HEK293 (cell line): ENCODE results near the gene EFNA2.

ENCODE experiments used
- CTCF ChIA-PET: fragments of 350-600 bp; formaldehyde crosslinking; extraction: SDS; loops from one replicate; lab custom pipeline; 2021; ENCODE audit warnings: antibody characterized with exemption; lab: Yijun Ruan, JAX
- POLR2A ChIA-PET: fragments of 300-600 bp; formaldehyde crosslinking; extraction: SDS; loops from one replicate; lab custom pipeline; 2020; ENCODE audit warnings: antibody characterized with exemption, inconsistent platforms; lab: Yijun Ruan, JAX
- H3K27ac ChIP-seq: fragments of 200-500 bp; sonication (Bioruptor generic); 2 replicates; pipeline ENCODE4 v1.5.1; 2014; ENCODE audit warnings: low read depth, low read length, control low read depth, inconsistent platforms; ENCODE audit errors: extremely low read depth
- H3K36me3 ChIP-seq, 2 experiments: fragments of 200-500 bp in 1 of 2; sonication (Bioruptor generic) in 1 of 2; 1 replicate in 1 of 2; 2 replicates in 1 of 2; pipeline ENCODE4 v1.5.1; 2014 to 2017; ENCODE audit warnings: inconsistent platforms in 2 of 2, low read length in 2 of 2; ENCODE audit not compliant: control insufficient read depth in 2 of 2, insufficient read depth in 1 of 2
- H3K4me1 ChIP-seq: fragments of 200-500 bp; sonication (Bioruptor generic); 2 replicates; pipeline ENCODE4 v1.5.1; 2014; ENCODE audit warnings: mild to moderate bottlenecking, low read length, inconsistent platforms; ENCODE audit not compliant: control insufficient read depth, insufficient read depth
- H3K4me3 ChIP-seq: 2 replicates; pipeline ENCODE4 v1.5.1; 2011; ENCODE audit warnings: low read depth, mild to moderate bottlenecking, control low read depth, low read length, moderate library complexity
- H3K9me3 ChIP-seq: fragments of 200-500 bp; sonication (Bioruptor generic); 2 replicates; pipeline ENCODE4 v1.5.1; 2014; ENCODE audit warnings: low read depth, low read length, inconsistent platforms; ENCODE audit not compliant: control insufficient read depth, insufficient read depth
- CTCF ChIP-seq: fragments of 450-650 bp; formaldehyde crosslinking; IDR thresholded peaks from 2 replicates; pipeline ENCODE4 v1.5.1; 2016; ENCODE audit warnings: missing biosample characterization, missing genetic modification characterization
- EGR2 ChIP-seq: fragments of 450-650 bp; formaldehyde crosslinking; IDR thresholded peaks from 2 replicates; pipeline ENCODE4 v1.5.1; 2016; ENCODE audit warnings: low read depth, missing biosample characterization, missing genetic modification characterization
- GLIS1 ChIP-seq: fragments of 450-650 bp; formaldehyde crosslinking; IDR thresholded peaks from 2 replicates; pipeline ENCODE4 v1.5.1; 2016; ENCODE audit warnings: missing biosample characterization, missing genetic modification characterization
- GLIS2 ChIP-seq: fragments of 450-650 bp; formaldehyde crosslinking; IDR thresholded peaks from 2 replicates; pipeline ENCODE4 v1.5.1; 2016; ENCODE audit warnings: missing biosample characterization, missing genetic modification characterization
- PATZ1 ChIP-seq: fragments of 450-650 bp; formaldehyde crosslinking; IDR thresholded peaks from 2 replicates; pipeline ENCODE4 v1.5.1; 2016; ENCODE audit warnings: missing biosample characterization, missing genetic modification characterization
- WT1 ChIP-seq: fragments of 450-650 bp; formaldehyde crosslinking; IDR thresholded peaks from 2 replicates; pipeline ENCODE4 v1.5.1; 2016; ENCODE audit warnings: missing biosample characterization, missing genetic modification characterization
- YY1 ChIP-seq: fragments of 450-650 bp; formaldehyde crosslinking; IDR thresholded peaks from 2 replicates; pipeline ENCODE4 v1.5.1; 2018; ENCODE audit warnings: missing biosample characterization, missing genetic modification characterization
- ZBTB49 ChIP-seq: fragments of 450-650 bp; formaldehyde crosslinking; IDR thresholded peaks from 2 replicates; pipeline ENCODE4 v1.5.1; 2016; ENCODE audit warnings: missing biosample characterization, missing genetic modification characterization, low read depth
- ZFP37 ChIP-seq: fragments of 450-650 bp; formaldehyde crosslinking; IDR thresholded peaks from 2 replicates; pipeline ENCODE4 v1.5.1; 2016; ENCODE audit warnings: missing biosample characterization, missing genetic modification characterization
- ZNF18 ChIP-seq: fragments of 450-650 bp; formaldehyde crosslinking; IDR thresholded peaks from 2 replicates; pipeline ENCODE4 v1.5.1; 2016; ENCODE audit warnings: missing biosample characterization, missing genetic modification characterization
- ZNF184 ChIP-seq: fragments of 450-650 bp; IDR thresholded peaks from 2 replicates; pipeline ENCODE4 v1.5.1; 2018; ENCODE audit warnings: missing biosample characterization, mild to moderate bottlenecking, missing genetic modification characterization
- ZNF202 ChIP-seq: fragments of 450-650 bp; formaldehyde crosslinking; IDR thresholded peaks from 2 replicates; pipeline ENCODE4 v1.5.1; 2016; ENCODE audit warnings: missing biosample characterization, missing genetic modification characterization, borderline replicate concordance
- ZNF488 ChIP-seq: fragments of 450-650 bp; formaldehyde crosslinking; IDR thresholded peaks from 2 replicates; pipeline ENCODE4 v1.5.1; 2016; ENCODE audit warnings: missing biosample characterization, missing genetic modification characterization
- ZNF510 ChIP-seq: fragments of 450-650 bp; formaldehyde crosslinking; IDR thresholded peaks from 2 replicates; pipeline ENCODE4 v1.5.1; 2018; ENCODE audit warnings: mild to moderate bottlenecking, missing genetic modification characterization, missing biosample characterization; ENCODE audit not compliant: insufficient replicate concordance
- ZNF514 ChIP-seq: fragments of 450-650 bp; formaldehyde crosslinking; IDR thresholded peaks from 2 replicates; pipeline ENCODE4 v1.5.1; 2016; ENCODE audit warnings: missing biosample characterization, missing genetic modification characterization
- ZNF548 ChIP-seq: fragments of 450-650 bp; formaldehyde crosslinking; IDR thresholded peaks from 2 replicates; pipeline ENCODE4 v1.5.1; 2016; ENCODE audit warnings: missing biosample characterization, missing genetic modification characterization
- ZNF654 ChIP-seq: fragments of 450-650 bp; formaldehyde crosslinking; IDR thresholded peaks from 2 replicates; pipeline ENCODE4 v1.5.1; 2016; ENCODE audit warnings: low read depth, missing biosample characterization, missing genetic modification characterization
- ZNF830 ChIP-seq: fragments of 450-650 bp; IDR thresholded peaks from 2 replicates; pipeline ENCODE4 v1.5.0; 2018; ENCODE audit warnings: missing biosample characterization, missing genetic modification characterization, low read depth, mild to moderate bottlenecking, moderate library complexity
- ZSCAN18 ChIP-seq: fragments of 450-650 bp; formaldehyde crosslinking; IDR thresholded peaks from 2 replicates; pipeline ENCODE4 v1.5.1; 2016; ENCODE audit warnings: missing biosample characterization, missing genetic modification characterization
- ZSCAN4 ChIP-seq: fragments of 450-650 bp; formaldehyde crosslinking; IDR thresholded peaks from 2 replicates; pipeline ENCODE4 v1.5.1; 2017; ENCODE audit warnings: missing biosample characterization, missing genetic modification characterization

Gene EFNA2

GRCh38 chr19:1252221-1252820 lies 33.4 kb upstream of the EFNA2 start (continued):
- TF ChIP-seq ZBTB49 (tag by site-specific recombination) (no peak), CTCF (tag by site-specific recombination) (no peak), GLIS2 (no peak), ZNF510 (tag by site-specific recombination) (no peak), ZSCAN4 (tag by site-specific recombination) (no peak), EGR2 (tag by site-specific recombination) (peak; percentile 77; the same call in 1 of the 2 replicates), GLIS1 (tag by site-specific recombination) (no peak; the same call in 1 of the 2 replicates), WT1 (tag by site-specific recombination) (peak; percentile 43), ZNF202 (tag by site-specific recombination) (no peak), ZNF514 (tag by site-specific recombination) (no peak), ZSCAN18 (no peak), ZNF654 (tag by site-specific recombination) (no peak)

- H3K9me3 ChIP-seq, result no peaks in the 10 kb centered on the region
- peak overlapping the region; percentile 92 for H3K4me3 ChIP-seq
- H3K27ac ChIP-seq, result peak overlapping the region; percentile 100
- peaks cover 10% of the 10 kb centered on the region for H3K4me1 ChIP-seq
- CTCF ChIA-PET, result interaction anchor here (0.6 to 2.7 kb wide), 4 partner anchors 9 to 15 kb away, joined by 3 to 13 read pairs (median 12); partner anchors contain the start of gene CIRBP
- POLR2A ChIA-PET, result interaction anchor here (0.5 to 10.8 kb wide), 18 partner anchors 9 to 572 kb away, joined by 3 to 407 read pairs (median 4); partner anchors contain the start of genes ATP5F1D, CIRBP, FAM174C and GPX4
- peaks cover 21 to 56% of the 10 kb centered on the region in 2 experiments; a peak in 2 of 3 replicates for H3K36me3 ChIP-seq
- peak; percentile 94 for TF ChIP-seq ZNF18 (tag by site-specific recombination)
- TF ChIP-seq ZFP37 (tag by site-specific recombination), result no peak
- no peak for TF ChIP-seq ZNF830 (tag by site-specific recombination)
- TF ChIP-seq ZNF184 (tag by site-specific recombination), result no peak
- TF ChIP-seq ZNF548 (tag by site-specific recombination), result no peak
- TF ChIP-seq PATZ1, result peak; percentile 86
- no peak for TF ChIP-seq YY1 (tag by site-specific recombination)
- TF ChIP-seq ZNF488 (tag by site-specific recombination), result no peak
- TF ChIP-seq ZBTB49 (tag by site-specific recombination), result no peak
These were observed 32.7 kb upstream of the EFNA2 start for GRCh38 chr19:1252821-1253513.
